A673 (cell line): ENCODE data around the gene DSCAML1. TPM values are rescaled to one million over a fixed set of nuclear protein-coding genes. Genes with fewer than 3 reads are reported as not detected.

Experiments used
- BruUV-seq: library from RNA; stranded (reverse); fragments of 400-500 nt; replicated peaks from 2 replicates; lab custom pipeline; 2021; lab: Mats Ljungman, UMichigan
- CTCF ChIA-PET: fragments of 300-600 bp; sonication (Branson Sonifier 250); formaldehyde crosslinking; loops from one replicate; lab custom pipeline; 2022; ENCODE audit warnings: antibody characterized with exemption; lab: Charles Lee
- POLR2A ChIA-PET: fragments of 300-600 bp; sonication (Branson Sonifier 250); formaldehyde crosslinking; loops from one replicate; lab custom pipeline; 2022; ENCODE audit warnings: antibody characterized with exemption; ENCODE audit not compliant: low non-redundant PET; lab: Charles Lee
- DNase-seq: peaks from one replicate; pipeline ENCODE4 v3.0.0-alpha.2; 2015; ENCODE audit warnings: low spot score
- H3K27ac ChIP-seq: fragments of 200-600 bp; sonication (generic); 2 replicates; pipeline ENCODE4 v1.5.1; 2016; ENCODE audit warnings: mixed run types, low read depth, mild to moderate bottlenecking, mixed read lengths, antibody characterized with exemption, low read length; ENCODE audit not compliant: poor library complexity, severe bottlenecking
- H3K27me3 ChIP-seq: fragments of 200-600 bp; sonication (generic); replicated peaks from 2 replicates; pipeline ENCODE4 v1.6.1; 2017; ENCODE audit warnings: mixed run types, low read depth, mild to moderate bottlenecking, mixed read lengths, antibody characterized with exemption, low read length; ENCODE audit not compliant: insufficient read depth, poor library complexity
- H3K36me3 ChIP-seq: fragments of 200-600 bp; sonication (generic); 2 replicates; pipeline ENCODE4 v1.6.1; 2016; ENCODE audit warnings: mixed run types, mild to moderate bottlenecking, mixed read lengths, antibody characterized with exemption, low read length; ENCODE audit not compliant: insufficient read depth, poor library complexity, severe bottlenecking
- H3K4me1 ChIP-seq: fragments of 200-600 bp; sonication (generic); 2 replicates; pipeline ENCODE4 v1.6.1; 2017; ENCODE audit warnings: mixed run types, mild to moderate bottlenecking, mixed read lengths, antibody characterized with exemption, low read length; ENCODE audit not compliant: insufficient read depth, poor library complexity, severe bottlenecking
- H3K4me3 ChIP-seq: fragments of 200-600 bp; sonication (generic); 2 replicates; pipeline ENCODE4 v1.5.1; 2016; ENCODE audit warnings: low read depth, mixed run types, mild to moderate bottlenecking, mixed read lengths, low read length; ENCODE audit not compliant: poor library complexity, severe bottlenecking
- H3K9me3 ChIP-seq: fragments of 200-600 bp; sonication (generic); 2 replicates; pipeline ENCODE4 v1.6.1; 2016; ENCODE audit warnings: mixed run types, low read depth, mild to moderate bottlenecking, mixed read lengths, antibody characterized with exemption, low read length; ENCODE audit not compliant: poor library complexity, severe bottlenecking
- EZH2 ChIP-seq: fragments of 200-600 bp; sonication (generic); IDR thresholded peaks from 2 replicates; pipeline ENCODE4 v1.6.1; 2017; ENCODE audit warnings: borderline replicate concordance, low read depth, mild to moderate bottlenecking, mixed read lengths, antibody characterized with exemption, low read length; ENCODE audit not compliant: poor library complexity, severe bottlenecking
- intact Hi-C: fragments of 100-400 bp; cut with micrococcal nuclease; formaldehyde crosslinking; loops from one replicate; pipeline ENCODE4 v1.10.0; 2022; ENCODE audit not compliant: unreplicated experiment
- total RNA-seq: library from RNA; stranded (reverse); gene quantifications from 2 replicates; pipeline ENCODE4 v1.2.3, GENCODE V29; 2021
- TF ChIP-seq, protein P1 (sequence below): fragments of 300-800, 200-600 bp; sonication (generic); conservative IDR thresholded peaks from 2 replicates; pipeline ENCODE4 v1.5.1; 2017; ENCODE audit warnings: low read depth, mild to moderate bottlenecking, antibody characterized with exemption, low read length, moderate library complexity, mixed read lengths

Gene DSCAML1
- total RNA-seq, 1 experiment from 2014 or later = not detected

DNA sequence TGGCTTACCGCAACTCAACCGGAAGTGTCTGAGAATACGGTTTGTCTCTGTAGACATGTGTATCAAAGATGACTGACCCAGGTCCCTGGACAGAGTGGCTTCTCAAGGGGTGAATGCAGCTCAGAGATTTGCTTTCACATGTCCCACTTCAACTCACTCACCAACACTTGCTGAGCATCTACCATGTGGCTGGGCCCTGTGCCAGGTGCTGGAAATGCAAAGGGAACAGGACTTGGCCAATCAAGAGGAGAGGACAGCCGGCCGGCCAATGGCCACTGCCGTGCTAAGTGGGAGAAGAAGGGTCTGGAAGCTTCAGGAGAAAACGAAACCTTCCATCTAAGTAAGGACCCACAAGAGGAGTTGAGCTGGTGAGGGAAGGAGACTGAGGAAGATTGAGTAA lies 318.1 kb downstream of the DSCAML1 start:
- CTCF ChIA-PET = no interaction called here
- TF ChIP-seq EZH2 = no peak
- TF ChIP-seq, protein P1, sequence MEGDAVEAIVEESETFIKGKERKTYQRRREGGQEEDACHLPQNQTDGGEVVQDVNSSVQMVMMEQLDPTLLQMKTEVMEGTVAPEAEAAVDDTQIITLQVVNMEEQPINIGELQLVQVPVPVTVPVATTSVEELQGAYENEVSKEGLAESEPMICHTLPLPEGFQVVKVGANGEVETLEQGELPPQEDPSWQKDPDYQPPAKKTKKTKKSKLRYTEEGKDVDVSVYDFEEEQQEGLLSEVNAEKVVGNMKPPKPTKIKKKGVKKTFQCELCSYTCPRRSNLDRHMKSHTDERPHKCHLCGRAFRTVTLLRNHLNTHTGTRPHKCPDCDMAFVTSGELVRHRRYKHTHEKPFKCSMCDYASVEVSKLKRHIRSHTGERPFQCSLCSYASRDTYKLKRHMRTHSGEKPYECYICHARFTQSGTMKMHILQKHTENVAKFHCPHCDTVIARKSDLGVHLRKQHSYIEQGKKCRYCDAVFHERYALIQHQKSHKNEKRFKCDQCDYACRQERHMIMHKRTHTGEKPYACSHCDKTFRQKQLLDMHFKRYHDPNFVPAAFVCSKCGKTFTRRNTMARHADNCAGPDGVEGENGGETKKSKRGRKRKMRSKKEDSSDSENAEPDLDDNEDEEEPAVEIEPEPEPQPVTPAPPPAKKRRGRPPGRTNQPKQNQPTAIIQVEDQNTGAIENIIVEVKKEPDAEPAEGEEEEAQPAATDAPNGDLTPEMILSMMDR = no peak
- no peaks in the 10 kb centered on the region for H3K4me1 ChIP-seq
- no peak overlapping the region for H3K27ac ChIP-seq
- no peak overlapping the region for H3K4me3 ChIP-seq
- POLR2A ChIA-PET = no interaction called here
- no peaks in the 10 kb centered on the region for H3K9me3 ChIP-seq
- peaks cover 21% of the 10 kb centered on the region for H3K27me3 ChIP-seq
- intact Hi-C loops = no loop called here
- BruUV-seq = no TSS peak
- no peaks in the 10 kb centered on the region for H3K36me3 ChIP-seq
- no peak for DNase-seq

DNA sequence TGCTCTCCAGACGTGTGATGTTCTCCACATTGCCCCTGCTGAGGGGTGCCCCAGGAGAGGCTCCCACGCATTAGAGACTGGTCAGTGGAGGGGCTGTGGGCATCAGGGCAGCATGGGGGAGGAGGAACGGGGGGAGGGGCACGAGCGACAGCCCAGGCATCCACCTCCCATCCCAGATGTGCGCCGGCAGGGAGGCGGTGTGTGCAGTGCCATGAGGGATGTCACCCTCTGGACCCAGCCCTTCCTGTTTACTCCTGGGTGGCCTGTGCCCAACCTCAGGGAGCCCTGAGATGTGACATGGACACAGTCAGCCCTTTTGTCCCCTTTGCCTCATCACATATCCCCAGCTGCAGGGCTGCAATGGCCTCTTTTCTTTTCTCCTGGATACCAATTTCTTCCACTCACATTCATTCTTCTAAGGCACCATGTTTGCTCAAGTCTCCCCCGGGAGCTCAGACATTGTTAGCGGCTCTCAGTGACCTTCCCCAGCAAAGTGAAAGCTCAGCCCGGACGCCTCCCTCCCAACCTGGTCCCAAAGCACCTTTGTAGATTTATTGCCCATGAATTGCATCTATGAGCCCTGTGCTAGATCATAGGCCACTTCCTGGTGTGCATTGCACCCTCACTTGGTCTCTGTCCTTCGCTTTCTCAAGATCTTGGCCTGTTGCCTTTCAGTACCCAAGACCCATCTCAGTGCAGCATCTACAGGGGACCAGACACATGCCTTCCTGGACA lies 318.7 kb downstream of the DSCAML1 start:
- no TSS peak for BruUV-seq
- CTCF ChIA-PET = no interaction called here
- H3K36me3 ChIP-seq = no peaks in the 10 kb centered on the region
- intact Hi-C loops = no loop called here
- H3K27me3 ChIP-seq = peaks cover 21% of the 10 kb centered on the region
- no peak for TF ChIP-seq EZH2
- TF ChIP-seq, protein P1 = no peak
- DNase-seq = no peak
- no peak overlapping the region for H3K4me3 ChIP-seq
- POLR2A ChIA-PET = no interaction called here
- H3K9me3 ChIP-seq = no peaks in the 10 kb centered on the region
- no peaks in the 10 kb centered on the region for H3K4me1 ChIP-seq
- H3K27ac ChIP-seq = no peak overlapping the region

DNA sequence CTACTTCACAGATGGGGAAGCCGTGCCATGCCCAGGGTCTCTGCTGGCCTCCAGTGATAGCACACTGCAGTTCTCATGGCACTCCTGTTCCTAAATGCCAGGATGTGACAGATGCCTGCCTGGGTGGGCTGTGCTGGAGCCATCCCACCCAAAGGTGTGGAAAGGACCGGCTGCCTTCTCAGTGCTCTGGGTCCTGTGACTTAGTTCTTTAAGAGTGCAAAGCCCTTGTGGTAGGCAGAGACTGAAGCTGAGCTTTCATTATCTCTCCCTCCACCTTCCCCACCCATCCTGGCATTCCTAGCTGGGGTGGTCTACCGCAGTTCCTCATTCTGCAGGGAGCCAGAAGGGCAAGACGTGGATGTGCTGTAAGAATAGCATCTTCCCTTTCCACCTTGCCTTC lies 319.3 kb downstream of the DSCAML1 start:
- no peak overlapping the region for H3K4me3 ChIP-seq
- H3K36me3 ChIP-seq = no peaks in the 10 kb centered on the region
- DNase-seq = no peak
- TF ChIP-seq, protein P1 = no peak
- TF ChIP-seq EZH2 = no peak
- intact Hi-C loops = no loop called here
- POLR2A ChIA-PET = no interaction called here
- H3K9me3 ChIP-seq = no peaks in the 10 kb centered on the region
- H3K4me1 ChIP-seq = no peaks in the 10 kb centered on the region
- peaks cover 21% of the 10 kb centered on the region for H3K27me3 ChIP-seq
- CTCF ChIA-PET = no interaction called here
- BruUV-seq = no TSS peak
- H3K27ac ChIP-seq = no peak overlapping the region
